Stimulated activated naive CD8-positive, alpha-beta T cell treated with anti-CD3 and anti-CD28 coated beads, Interleukin-15, amount 100 ng/mL, for 72 hours (primary cell): ENCODE measurements around the gene THEMIS.
"Not testable (repeated sequence)": the region's sequence is repeated elsewhere in the genome, so short reads cannot be mapped to it uniquely, and the experiment has no call there.

Source experiments
- ATAC-seq: fragments of 150-1000 bp; cut with Tn5 transposase; 2 replicates; pipeline ENCODE4 v1.10.0; 2021; ENCODE audit warnings: mild to moderate bottlenecking, moderate library complexity
- DNase-seq, 2 donors: peaks; one replicate each; pipeline ENCODE4 v3.0.0; 2021 to 2022
- H3K27ac Mint-ChIP-seq, 2 donors: one replicate each; pipeline ENCODE4 v1.8.0; 2022; ENCODE audit warnings: mild to moderate bottlenecking in 2 of 2, mixed read lengths in 2 of 2, moderate library complexity in 2 of 2
- H3K27me3 Mint-ChIP-seq: one replicate; pipeline ENCODE4 v1.8.0; 2022; ENCODE audit warnings: mixed read lengths
- H3K4me1 Mint-ChIP-seq: one replicate; pipeline ENCODE4 v1.8.0; 2022; ENCODE audit warnings: mild to moderate bottlenecking, mixed read lengths
- H3K4me3 Mint-ChIP-seq, 2 donors: one replicate each; pipeline ENCODE4 v1.8.0; 2022; ENCODE audit warnings: mild to moderate bottlenecking in 2 of 2, mixed read lengths in 2 of 2, moderate library complexity in 1 of 2
- H3K9me3 Mint-ChIP-seq, 2 donors: one replicate each; pipeline ENCODE4 v1.8.0; 2022; ENCODE audit warnings: mixed read lengths in 2 of 2

Gene THEMIS

DNA sequence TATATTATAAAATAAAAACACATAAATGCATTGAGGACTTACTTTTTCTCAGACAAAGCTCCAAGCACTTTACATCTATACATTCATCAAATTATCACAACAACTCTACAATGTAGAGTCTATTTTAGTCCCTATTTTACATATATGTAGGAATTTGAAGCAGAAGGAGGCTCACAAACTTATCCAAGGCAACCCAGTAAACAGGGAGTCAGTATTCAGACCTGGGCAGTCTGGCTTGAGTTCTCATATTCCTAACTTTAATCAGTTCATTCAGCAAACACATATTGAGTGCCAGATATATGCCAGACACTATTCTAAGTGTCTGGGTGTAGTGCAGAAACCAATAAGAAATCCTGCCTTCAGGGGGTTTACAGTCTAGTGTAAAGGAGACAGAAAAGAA is 194.6 kb downstream of the THEMIS start:
- no peaks in the 10 kb centered on the region for H3K27me3 Mint-ChIP-seq
- H3K9me3 Mint-ChIP-seq: peaks cover 22 to 32% of the 10 kb centered on the region in 2 donors
- no peak overlapping the region for H3K4me3 Mint-ChIP-seq
- H3K4me1 Mint-ChIP-seq: no peaks in the 10 kb centered on the region
- H3K27ac Mint-ChIP-seq: peak overlapping the region in 1 of 2 donors; percentile 48
- no peak for DNase-seq
- no peak for ATAC-seq

DNA sequence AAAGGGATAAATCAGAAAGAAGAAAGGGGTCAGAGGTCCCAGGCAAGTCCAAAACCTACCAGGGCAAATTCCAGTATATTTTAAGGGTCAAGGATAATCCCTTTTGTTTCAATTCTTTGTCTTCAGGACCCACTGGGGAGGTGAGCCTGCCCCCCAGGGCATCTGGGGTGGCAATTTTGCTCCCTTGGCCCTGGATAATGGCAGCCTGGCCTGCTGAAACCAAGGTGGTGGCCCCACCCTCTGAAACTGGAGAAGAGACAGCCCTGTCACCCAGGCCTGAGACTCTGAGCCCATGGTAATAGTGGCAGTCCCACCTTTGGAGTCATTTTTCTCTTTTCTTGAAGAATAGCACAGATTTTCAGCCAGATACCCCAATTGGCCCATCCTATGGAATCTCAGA is 205.8 kb downstream of the THEMIS start:
- Mint-ChIP-seq H3K27ac (no peak overlapping the region), H3K4me3 (no peak overlapping the region), H3K27me3 (no peaks in the 10 kb centered on the region), H3K4me1 (no peaks in the 10 kb centered on the region), H3K9me3 (peaks cover 7 to 8% of the 10 kb centered on the region in 2 donors)
- DNase-seq: no peak
- no peak for ATAC-seq

DNA sequence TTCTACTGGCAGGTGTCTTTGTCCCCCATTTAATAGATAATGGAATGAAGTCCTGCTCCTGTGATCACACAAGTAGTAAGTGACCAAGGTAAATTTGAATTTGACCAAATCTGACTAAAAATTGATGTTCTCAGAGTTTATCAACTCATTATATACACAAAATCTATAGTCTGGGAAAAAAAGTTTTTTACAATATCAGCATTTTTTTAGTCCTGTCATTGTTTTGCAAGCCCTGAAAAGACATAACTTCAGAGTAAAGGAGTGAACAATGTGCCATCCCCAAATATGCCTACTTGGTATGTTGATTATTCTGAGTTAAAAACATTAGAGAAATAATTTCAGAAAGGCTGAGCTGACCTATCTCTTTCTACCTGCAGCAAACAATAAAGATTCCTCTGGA is 209.7 kb downstream of the THEMIS start:
- Mint-ChIP-seq H3K9me3 (peaks cover 31 to 32% of the 10 kb centered on the region in 2 donors), H3K4me3 (no peak overlapping the region), H3K27ac (no peak overlapping the region), H3K4me1 (no peaks in the 10 kb centered on the region), H3K27me3 (no peaks in the 10 kb centered on the region)
- ATAC-seq: no peak
- DNase-seq: no peak

GRCh38 chr6:127690588-127690987 is 210.3 kb downstream of the THEMIS start:
- Mint-ChIP-seq H3K4me1 (no peaks in the 10 kb centered on the region), H3K4me3 (no peak overlapping the region), H3K27ac (no peak overlapping the region), H3K27me3 (no peaks in the 10 kb centered on the region), H3K9me3 (peaks cover 32 to 33% of the 10 kb centered on the region in 2 donors)
- ATAC-seq (no peak), DNase-seq (no peak)

- Mint-ChIP-seq H3K4me3 (no peak overlapping the region), H3K27me3 (no peaks in the 10 kb centered on the region), H3K27ac (no peak overlapping the region), H3K4me1 (no peaks in the 10 kb centered on the region), H3K9me3 (peaks cover 32% of the 10 kb centered on the region in 2 donors)
- DNase-seq (no peak), ATAC-seq (no peak)
These were observed 210.8 kb downstream of the THEMIS start for GRCh38 chr6:127690092-127690491.

GRCh38 chr6:127687490-127687889 is 213.4 kb downstream of the THEMIS start:
- not testable (repeated sequence) for H3K27ac Mint-ChIP-seq, ATAC-seq, H3K27me3 Mint-ChIP-seq, H3K4me3 Mint-ChIP-seq, DNase-seq, H3K4me1 Mint-ChIP-seq
- peaks cover 36 to 39% of the 10 kb centered on the region in 2 donors for H3K9me3 Mint-ChIP-seq

GRCh38 chr6:127686084-127686483 is 214.8 kb downstream of the THEMIS start:
- H3K4me1 Mint-ChIP-seq: no peaks in the 10 kb centered on the region
- H3K27me3 Mint-ChIP-seq: no peaks in the 10 kb centered on the region
- DNase-seq (no peak), ATAC-seq (no peak)
- no peak overlapping the region for H3K4me3 Mint-ChIP-seq
- no peak overlapping the region for H3K27ac Mint-ChIP-seq
- peaks cover 36 to 46% of the 10 kb centered on the region in 2 donors for H3K9me3 Mint-ChIP-seq

GRCh38 chr6:127684501-127684900 is 216.4 kb downstream of the THEMIS start:
- H3K27ac Mint-ChIP-seq: no peak overlapping the region
- H3K4me3 Mint-ChIP-seq: no peak overlapping the region
- H3K4me1 Mint-ChIP-seq: no peaks in the 10 kb centered on the region
- peaks cover 36 to 48% of the 10 kb centered on the region in 2 donors for H3K9me3 Mint-ChIP-seq
- H3K27me3 Mint-ChIP-seq: no peaks in the 10 kb centered on the region
- ATAC-seq (no peak), DNase-seq (no peak)
